Measurements from ENCODE around the gene KDM3A. TPM values are rescaled to one million over a fixed set of nuclear protein-coding genes. Genes with fewer than 3 reads are reported as not detected.

Gene KDM3A
- total RNA-seq, 1 donor from 2014 or later = 68.1 TPM

- no peak for TF ChIP-seq CTCF (conservative IDR thresholded peaks at IDR 0.05)
- Mint-ChIP-seq H3K9me3 (peaks cover 13% of the 10 kb centered on the region), H3K27me3 (peaks cover 36% of the 10 kb centered on the region), H3K27ac (no peak overlapping the region), H3K4me3 (no peak overlapping the region), H3K4me1 (ENCODE audit: unreplicated experiment) (peaks cover 3% of the 10 kb centered on the region), H3K36me3 (peaks cover 8% of the 10 kb centered on the region)
- no peak for DNase-seq (ENCODE audit: extremely low spot score, unreplicated experiment)
Measured at GRCh38 chr2:86435531-86435930, 5.6 kb upstream of the KDM3A start.

GRCh38 chr2:86436328-86436727 is 4.8 kb upstream of the KDM3A start:
- no peak for TF ChIP-seq CTCF (conservative IDR thresholded peaks at IDR 0.05)
- Mint-ChIP-seq H3K4me1 (ENCODE audit: unreplicated experiment) (peaks cover 5% of the 10 kb centered on the region), H3K36me3 (peaks cover 11% of the 10 kb centered on the region), H3K4me3 (no peak overlapping the region), H3K27ac (no peak overlapping the region), H3K9me3 (peaks cover 15% of the 10 kb centered on the region), H3K27me3 (peaks cover 38% of the 10 kb centered on the region)
- no peak for DNase-seq (ENCODE audit: extremely low spot score, unreplicated experiment)

- no peak for TF ChIP-seq CTCF (conservative IDR thresholded peaks at IDR 0.05)
- H3K4me1 Mint-ChIP-seq (ENCODE audit: unreplicated experiment) = peaks cover 28% of the 10 kb centered on the region
- H3K27me3 Mint-ChIP-seq = peaks cover 16% of the 10 kb centered on the region
- H3K4me3 Mint-ChIP-seq = peak overlapping the region; percentile 96
- peaks cover 15% of the 10 kb centered on the region for H3K9me3 Mint-ChIP-seq
- peak overlapping the region; percentile 100 for H3K27ac Mint-ChIP-seq
- DNase-seq (ENCODE audit: extremely low spot score, unreplicated experiment) = no peak
- H3K36me3 Mint-ChIP-seq = peaks cover 31% of the 10 kb centered on the region
Measured at GRCh38 chr2:86439879-86440630, 1.1 kb upstream of the KDM3A start.

- DNase-seq (ENCODE audit: extremely low spot score, unreplicated experiment) = no peak
- Mint-ChIP-seq H3K4me1 (ENCODE audit: unreplicated experiment) (peaks cover 36% of the 10 kb centered on the region), H3K4me3 (peak overlapping the region; percentile 96), H3K27me3 (peaks cover 13% of the 10 kb centered on the region), H3K36me3 (peaks cover 37% of the 10 kb centered on the region), H3K27ac (peak overlapping the region; percentile 100), H3K9me3 (peaks cover 14% of the 10 kb centered on the region)
- no peak for TF ChIP-seq CTCF (conservative IDR thresholded peaks at IDR 0.05)
Measured at GRCh38 chr2:86441392-86441881, 266 bp downstream of the KDM3A start.

- H3K27me3 Mint-ChIP-seq = peaks cover 9% of the 10 kb centered on the region
- peaks cover 37% of the 10 kb centered on the region for H3K36me3 Mint-ChIP-seq
- H3K4me1 Mint-ChIP-seq (ENCODE audit: unreplicated experiment) = peaks cover 36% of the 10 kb centered on the region
- DNase-seq (ENCODE audit: extremely low spot score, unreplicated experiment) = peak; percentile 72
- TF ChIP-seq CTCF (conservative IDR thresholded peaks at IDR 0.05) = no peak
- peak overlapping the region; percentile 96 for H3K4me3 Mint-ChIP-seq
- peaks cover 9% of the 10 kb centered on the region for H3K9me3 Mint-ChIP-seq
- H3K27ac Mint-ChIP-seq = peak overlapping the region; percentile 96
Measured at GRCh38 chr2:86441882-86442641, 891 bp downstream of the KDM3A start.

Measured in type B pancreatic cell (in vitro differentiated cells).